H1 (cell line): ENCODE data around the gene ENO3. TPM values are rescaled to one million over a fixed set of nuclear protein-coding genes. Genes with fewer than 3 reads are reported as not detected.

Source experiments
- CTCF ChIA-PET: fragments of 300-600 bp; sonication (Branson Sonifier 250); formaldehyde crosslinking; loops from one replicate; lab custom pipeline; 2021; ENCODE audit not compliant: partially characterized antibody; lab: Charles Lee
- POLR2A ChIA-PET: fragments of 300-600 bp; sonication (Branson Sonifier 250); formaldehyde crosslinking; loops from one replicate; lab custom pipeline; 2021; ENCODE audit warnings: inconsistent platforms; ENCODE audit not compliant: partially characterized antibody; lab: Charles Lee
- DNase-seq, 2 experiments: peaks; one replicate each; pipeline versions ENCODE4 v3.0.0 to v3.0.0-alpha.2; 2010 to 2022; ENCODE audit warnings: low spot score in 2 of 2, low read depth in 1 of 2, mixed read lengths in 1 of 2
- FAIRE-seq: peaks from 2 replicates; lab custom pipeline; 2011; peaks lifted over from hg19 to GRCh38; lab: Jason Lieb, UNC
- H2AFZ ChIP-seq: 2 replicates; pipeline ENCODE4 v1.8.1; 2012; ENCODE audit warnings: low read length, inconsistent platforms
- H2AK5ac ChIP-seq: 2 replicates; pipeline ENCODE4 v1.6.1; 2013; ENCODE audit warnings: low read depth, low read length
- H2BK120ac ChIP-seq: replicated peaks from 2 replicates; pipeline ENCODE3; 2013; ENCODE audit warnings: low read depth, low read length, inconsistent platforms
- H2BK12ac ChIP-seq: 2 replicates; pipeline ENCODE4 v1.6.1; 2013; ENCODE audit warnings: low read depth, low read length
- H2BK15ac ChIP-seq: 2 replicates; pipeline ENCODE4 v1.6.1; 2013; ENCODE audit warnings: low read length
- H2BK20ac ChIP-seq: 2 replicates; pipeline ENCODE4 v1.6.1; 2013; ENCODE audit warnings: low read length
- H2BK5ac ChIP-seq: 2 replicates; pipeline ENCODE4 v1.6.1; 2013; ENCODE audit warnings: low read depth, low read length
- H3K14ac ChIP-seq: 2 replicates; pipeline ENCODE4 v1.6.1; 2013; ENCODE audit warnings: inconsistent platforms; ENCODE audit not compliant: insufficient read length
- H3K18ac ChIP-seq: 2 replicates; pipeline ENCODE4 v1.6.1; 2013; ENCODE audit warnings: low read length; ENCODE audit errors: extremely low read depth
- H3K23ac ChIP-seq: 2 replicates; pipeline ENCODE4 v1.6.1; 2013; ENCODE audit warnings: inconsistent platforms; ENCODE audit not compliant: insufficient read length
- H3K23me2 ChIP-seq: 2 replicates; pipeline ENCODE4 v1.6.1; 2013; ENCODE audit warnings: low read depth, low read length
- H3K27ac ChIP-seq: 2 replicates; pipeline ENCODE4 v1.6.1; 2011; ENCODE audit warnings: low read depth, low read length, inconsistent platforms
- H3K27me3 ChIP-seq, 4 experiments: replicated peaks in 1 of 4; 1 replicate in 1 of 4; 2 replicates in 3 of 4; pipeline versions ENCODE4 v1.6.1 to v1.8.1; 2011 to 2013; ENCODE audit warnings: low read length in 3 of 4, mild to moderate bottlenecking in 3 of 4, inconsistent platforms in 2 of 4, mixed read lengths in 2 of 4, moderate library complexity in 1 of 4; ENCODE audit not compliant: control insufficient read depth in 3 of 4, insufficient read depth in 3 of 4; ENCODE audit errors: extremely low read depth in 1 of 4
- H3K36me3 ChIP-seq, 4 experiments: 2 replicates each; pipeline versions ENCODE4 v1.6.1 to v1.8.1; 2011 to 2013; ENCODE audit warnings: mild to moderate bottlenecking in 4 of 4, low read length in 3 of 4, moderate library complexity in 2 of 4, control low read depth in 1 of 4, inconsistent platforms in 1 of 4; ENCODE audit not compliant: insufficient read depth in 4 of 4, control insufficient read depth in 2 of 4
- H3K4ac ChIP-seq: replicated peaks from 2 replicates; pipeline ENCODE3; 2013; ENCODE audit warnings: low read length, low read depth, mixed read lengths, inconsistent platforms; ENCODE audit not compliant: insufficient read length
- H3K4me1 ChIP-seq, 4 experiments: replicated peaks in 1 of 4; 1 replicate in 1 of 4; 2 replicates in 3 of 4; pipeline versions ENCODE4 v1.6.1 to v1.8.1; 2011 to 2013; ENCODE audit warnings: low read length in 3 of 4, inconsistent platforms in 2 of 4, mixed read lengths in 1 of 4; ENCODE audit not compliant: insufficient read depth in 4 of 4, control insufficient read depth in 3 of 4
- H3K4me2 ChIP-seq, 2 experiments: 2 replicates each; pipeline versions ENCODE4 v1.6.1 to v1.8.1; 2011 to 2013; ENCODE audit warnings: low read depth in 2 of 2, low read length in 2 of 2, control low read depth in 1 of 2, inconsistent platforms in 1 of 2, mild to moderate bottlenecking in 1 of 2; ENCODE audit not compliant: insufficient read depth in 1 of 2
- H3K4me3 ChIP-seq, 4 experiments: fragments of 200-600, 300-600 bp in 1 of 4; sonication (generic), shearing (Covaris generic), sonication (Bioruptor Twin) in 1 of 4; 2 replicates each; pipeline versions ENCODE4 v1.5.1 to v1.8.1; 2011 to 2016; ENCODE audit warnings: low read length in 4 of 4, low read depth in 3 of 4, control low read depth in 2 of 4, inconsistent platforms in 2 of 4, mild to moderate bottlenecking in 2 of 4, mixed read lengths in 1 of 4, moderate library complexity in 1 of 4; ENCODE audit not compliant: insufficient read depth in 2 of 4; ENCODE audit errors: extremely low read depth in 1 of 4
- H3K56ac ChIP-seq: replicated peaks from 2 replicates; pipeline ENCODE3; 2013; ENCODE audit warnings: low read depth, mild to moderate bottlenecking, mixed read lengths, low read length, inconsistent platforms; ENCODE audit not compliant: insufficient read length
- H3K79me1 ChIP-seq: 2 replicates; pipeline ENCODE4 v1.6.1; 2013; ENCODE audit warnings: low read depth, low read length, control low read depth
- H3K79me2 ChIP-seq, 2 experiments: 2 replicates each; pipeline versions ENCODE4 v1.6.1 to v1.8.1; 2012 to 2013; ENCODE audit warnings: low read length in 2 of 2, mild to moderate bottlenecking in 2 of 2, inconsistent platforms in 1 of 2; ENCODE audit not compliant: insufficient read depth in 2 of 2, control insufficient read depth in 1 of 2
- H3K9ac ChIP-seq, 4 experiments: replicated peaks in 1 of 4; 1 replicate in 1 of 4; 2 replicates in 3 of 4; pipeline versions ENCODE4 v1.6.1 to v1.8.1; 2011 to 2013; ENCODE audit warnings: low read depth in 3 of 4, low read length in 3 of 4, control low read depth in 2 of 4, mild to moderate bottlenecking in 2 of 4, moderate library complexity in 2 of 4, inconsistent platforms in 1 of 4; ENCODE audit errors: extremely low read depth in 1 of 4
- H3K9me3 ChIP-seq, 2 experiments: 2 replicates each; pipeline versions ENCODE4 v1.6.1 to v1.8.1; 2012 to 2013; ENCODE audit warnings: mild to moderate bottlenecking in 2 of 2, moderate library complexity in 2 of 2, control low read depth in 1 of 2, inconsistent platforms in 1 of 2, low read depth in 1 of 2, low read length in 1 of 2, mixed read lengths in 1 of 2; ENCODE audit not compliant: insufficient read depth in 2 of 2
- H4K20me1 ChIP-seq, 2 experiments: replicated peaks in 1 of 2; 2 replicates each; pipeline versions ENCODE3 to v1.8.1; 2011 to 2013; ENCODE audit warnings: inconsistent platforms in 2 of 2, low read length in 2 of 2, mild to moderate bottlenecking in 1 of 2; ENCODE audit not compliant: insufficient read depth in 2 of 2, control insufficient read depth in 1 of 2
- H4K5ac ChIP-seq: 2 replicates; pipeline ENCODE4 v1.6.1; 2013; ENCODE audit warnings: low read length, low read depth, mixed read lengths, inconsistent platforms; ENCODE audit not compliant: insufficient read length
- H4K8ac ChIP-seq: 2 replicates; pipeline ENCODE4 v1.8.0; 2013; ENCODE audit warnings: mild to moderate bottlenecking, moderate library complexity, low read length, inconsistent platforms; ENCODE audit not compliant: insufficient read depth; ENCODE audit errors: extremely low read depth
- H4K91ac ChIP-seq: replicated peaks from 2 replicates; pipeline ENCODE3; 2013; ENCODE audit warnings: low read length, mixed read lengths, inconsistent platforms; ENCODE audit not compliant: insufficient read length
- ASH2L ChIP-seq: fragments of 200-600, 300-600 bp; sonication (generic); IDR thresholded peaks from one replicate; pipeline ENCODE4 v1.7.1; 2017; ENCODE audit warnings: low read length
- GTF2F1 ChIP-seq: IDR thresholded peaks from 2 replicates; pipeline ENCODE4 v1.6.1; 2012; ENCODE audit warnings: low read depth, low read length, improper control_type of control experiment, borderline replicate concordance
- NRF1 ChIP-seq: IDR thresholded peaks from 2 replicates; pipeline ENCODE4 v1.6.1; 2011; ENCODE audit warnings: mild to moderate bottlenecking, low read depth, low read length, improper control_type of control experiment
- SP4 ChIP-seq: IDR thresholded peaks from 2 replicates; pipeline ENCODE4 v1.6.1; 2012; ENCODE audit warnings: low read length, inconsistent platforms
- TEAD4 ChIP-seq: IDR thresholded peaks from 2 replicates; pipeline ENCODE4 v1.6.1; 2012; ENCODE audit warnings: low read depth, low read length, inconsistent platforms, mixed read lengths
- ZNF274 ChIP-seq: IDR thresholded peaks from 2 replicates; pipeline ENCODE4 v1.7.0; 2012; ENCODE audit warnings: low read length, borderline replicate concordance; ENCODE audit errors: extremely low read depth
- WGBS, 2 experiments: shearing (Covaris generic) in 1 of 2; methylation state at CpG; one replicate each; pipeline versions ENCODE4 v1.1.6 to v1.1.7; 2013 to 2015; ENCODE audit warnings: low lambda C conversion rate in 2 of 2, mixed read lengths in 2 of 2, inconsistent platforms in 1 of 2, low coverage in 1 of 2, missing lambda C conversion rate in 1 of 2; ENCODE audit not compliant: insufficient replicate concordance in 2 of 2, insufficient coverage in 1 of 2, insufficient read length in 1 of 2; ENCODE audit errors: extremely low coverage in 1 of 2, missing lambda C conversion rate in 1 of 2; 5-methylcytosine and 5-hydroxymethylcytosine counted together
- polyA plus RNA-seq, 7 experiments: library from polyadenylated mRNA; depleted of rRNA in 3 of 7; stranded (reverse) in 5 of 7; unstranded in 2 of 7; fragments of >200 nt in 5 of 7; fragments of 200-250 nt in 2 of 7; gene quantifications; 1 replicate in 5 of 7; 2 replicates in 1 of 7; 4 replicates in 1 of 7; pipeline versions ENCODE4 v1.2.1 to v1.2.3, GENCODE V29; 2011 to 2013; ENCODE audit warnings: missing spikeins in 2 of 7, mixed read lengths in 2 of 7
- total RNA-seq: library from RNA; stranded (reverse); fragmentation: NEBNext Ultra II Directional; extraction: Animal tissue kit (Norgen Biotek cat#: 25700); gene quantifications from 2 replicates; pipeline ENCODE4 v1.2.1, GENCODE V29; 2021

ENO3 gene
- total and polyA plus RNA-seq, 2 of the 8 experiments (the other 6 are each of a cell fraction or from before 2014, with no cell fraction given) = 25.0 to 25.7 TPM

GRCh38 chr17:4959261-4959965 lies 8.5 kb downstream of the ENO3 start:
- no peak for FAIRE-seq
- POLR2A ChIA-PET = interaction anchor here (0.6 to 32.4 kb wide), 5 partner anchors 1 to 256 kb away, joined by 3 to 987 read pairs (median 4); partner anchors contain the start of genes ENO3, PFN1, RNF167 and SLC25A11
- TF ChIP-seq GTF2F1 (no peak), NRF1 (no peak), SP4 (no peak), TEAD4 (no peak), ASH2L (no peak), ZNF274 (no peak)

More at GRCh38 chr17:4959261-4959965, 8.5 kb downstream of the ENO3 start:
- Histone ChIP-seq H3K79me2 (no peaks in the 10 kb centered on the region), H3K27ac (no peak overlapping the region), H3K36me3 (peaks cover 0 to 2% (median 0%) of the 10 kb centered on the region in 4 experiments; a peak in 2 of 8 replicates), H3K4me2 (no peak overlapping the region), H3K79me1 (0 out of 2 replicates have a peak, but pooled peaks cover 2% of the 10 kb centered on the region), H3K9ac (no peak overlapping the region), H3K9me3 (no peaks in the 10 kb centered on the region), H4K8ac (no peak overlapping the region), H3K18ac (no peak overlapping the region), H2AFZ (no peak overlapping the region), H4K20me1 (peaks cover 0 to 3% of the 10 kb centered on the region in 2 experiments), H3K4me1 (peaks cover 0 to 10% (median 4%) of the 10 kb centered on the region in 4 experiments; a peak in 4 of 7 replicates), H3K27me3 (no peaks in the 10 kb centered on the region), H3K4me3 (no peak overlapping the region), H2BK15ac (no peak overlapping the region), H3K14ac (no peak overlapping the region), H4K5ac (no peak overlapping the region), H2BK20ac (no peak overlapping the region), H3K56ac (no peak overlapping the region), H2BK120ac (no peak overlapping the region), H2BK5ac (0 out of 2 replicates have a peak overlapping the region, but pooled peaks have one; percentile 60), H3K4ac (no peak overlapping the region), H3K23me2 (no peaks in the 10 kb centered on the region), H2AK5ac (no peak overlapping the region), H4K91ac (no peak overlapping the region), H2BK12ac (peak overlapping the region; percentile 60; the same call in 1 of the 2 replicates), H3K23ac (no peak overlapping the region)
- CTCF ChIA-PET = interaction anchor here (1.3 kb wide), 1 partner anchor 19 kb away, joined by 4 read pairs; no protein-coding TSS in a partner anchor
- no peak for DNase-seq
- 87% methylated on average over 16 of the region's 18 CpGs; no CpG with 5 or more reads in 1 of the 2 experiments for WGBS, 2 experiments
